T-cell (primary cell): Measurements from ENCODE around the gene PPP2R3B. TPM values are rescaled to one million over a fixed set of nuclear protein-coding genes. Genes with fewer than 3 reads are reported as not detected.

ENCODE experiments used
- ATAC-seq, 4 experiments: fragments of 200-7000 bp in 3 of 4; fragments of 150-1000 bp in 1 of 4; cut with Tn5 transposase; replicated peaks in 1 of 4; 1 replicate in 3 of 4; 2 replicates in 1 of 4; pipeline ENCODE4 v1.10.0; 2021; ENCODE audit warnings: moderate library complexity in 3 of 4, mild to moderate bottlenecking in 2 of 4, moderate number of reproducible peaks in 1 of 4
- CTCF ChIA-PET, 2 donors: fragments of 300-600 bp; sonication (Branson Sonifier 250); formaldehyde crosslinking; loops; one replicate each; lab custom pipeline; 2022; ENCODE audit warnings: antibody characterized with exemption in 2 of 2; lab: Charles Lee
- POLR2A ChIA-PET, 2 donors: fragments of 300-600 bp; sonication (Branson Sonifier 250); formaldehyde crosslinking; loops; one replicate each; lab custom pipeline; 2022; ENCODE audit warnings: antibody characterized with exemption in 2 of 2; lab: Charles Lee
- DNase-seq, 35 experiments: peaks; one replicate each; pipeline versions ENCODE4 v3.0.0 to v3.0.0-alpha.2; 2013 to 2023
- H3K27ac ChIP-seq: one replicate; pipeline ENCODE4 v1.5.1; 2013; ENCODE audit warnings: low read length
- H3K27me3 ChIP-seq, 2 experiments: replicated peaks in 1 of 2; 1 replicate in 1 of 2; 2 replicates in 1 of 2; pipeline versions ENCODE4 v1.6.1 to v1.7.0; 2013; ENCODE audit warnings: low read length in 1 of 2, mixed read lengths in 1 of 2; ENCODE audit not compliant: control insufficient read depth in 2 of 2, insufficient read depth in 2 of 2; ENCODE audit errors: extremely low read depth in 1 of 2
- H3K36me3 ChIP-seq, 2 donors: 1 replicate in 1 of 2; 2 replicates in 1 of 2; pipeline versions ENCODE4 v1.6.1 to v1.7.0; 2013; ENCODE audit warnings: low read length in 1 of 2; ENCODE audit not compliant: control insufficient read depth in 2 of 2, insufficient read depth in 1 of 2; ENCODE audit errors: extremely low read depth in 1 of 2
- H3K4me1 ChIP-seq, 2 experiments: 1 replicate in 1 of 2; 2 replicates in 1 of 2; pipeline versions ENCODE4 v1.6.1 to v1.7.0; 2013; ENCODE audit warnings: low read length in 2 of 2, mixed read lengths in 1 of 2; ENCODE audit not compliant: insufficient read depth in 2 of 2, control insufficient read depth in 1 of 2; ENCODE audit errors: extremely low read depth in 1 of 2
- H3K4me3 ChIP-seq, 2 donors: 1 replicate in 1 of 2; 2 replicates in 1 of 2; pipeline versions ENCODE4 v1.5.1 to v1.7.0; 2013; ENCODE audit warnings: mild to moderate bottlenecking in 2 of 2, low read length in 1 of 2, moderate library complexity in 1 of 2; ENCODE audit not compliant: control insufficient read depth in 1 of 2; ENCODE audit errors: extremely low read depth in 1 of 2
- H3K9me3 ChIP-seq: 2 replicates; pipeline ENCODE4 v1.7.0; 2013
- H3K27ac Mint-ChIP-seq, 2 donors: one replicate each; pipeline ENCODE4 v1.8.0; 2020 to 2021; ENCODE audit warnings: mild to moderate bottlenecking in 2 of 2, mixed read lengths in 2 of 2
- H3K27me3 Mint-ChIP-seq, 2 donors: one replicate each; pipeline ENCODE4 v1.8.0; 2021 to 2022; ENCODE audit warnings: mixed read lengths in 2 of 2
- H3K36me3 Mint-ChIP-seq: one replicate; pipeline ENCODE4 v1.8.0; 2021; ENCODE audit warnings: mixed read lengths
- H3K4me1 Mint-ChIP-seq, 3 donors: one replicate each; pipeline ENCODE4 v1.8.0; 2020 to 2022; ENCODE audit warnings: mixed read lengths in 3 of 3, mild to moderate bottlenecking in 1 of 3
- H3K4me3 Mint-ChIP-seq, 3 donors: one replicate each; pipeline ENCODE4 v1.8.0; 2020 to 2022; ENCODE audit warnings: mild to moderate bottlenecking in 3 of 3, mixed read lengths in 3 of 3, moderate library complexity in 3 of 3
- H3K9me3 Mint-ChIP-seq, 3 donors: one replicate each; pipeline ENCODE4 v1.8.0; 2020 to 2022; ENCODE audit warnings: mixed read lengths in 3 of 3
- WGBS: methylation state at CpG from one replicate; pipeline ENCODE4 v1.1.5; 2013; ENCODE audit warnings: missing lambda C conversion rate; ENCODE audit not compliant: insufficient coverage; 5-methylcytosine and 5-hydroxymethylcytosine counted together
- total RNA-seq, 35 experiments: library from RNA in 6 of 35; stranded (reverse) in 6 of 35; fragments of 120-200 nt in 1 of 35; gene quantifications; one replicate each; pipeline versions ENCODE4 v1.2.1 to v1.2.4 and lab custom pipeline; 2013 to 2026

Gene PPP2R3B
- total RNA-seq, 5 donors from 2014 or later (not counting 1 experiment from before 2014, with no cell fraction given) = 30.5 to 56.5 (median 46.6) TPM

GRCh38 chrX:336227-336626 is 50.5 kb downstream of the PPP2R3B start:
- peaks cover 29% of the 10 kb centered on the region for H3K36me3 Mint-ChIP-seq
- 91% methylated on average over 15 of the region's 21 CpGs for WGBS
- Histone ChIP-seq H3K9me3 (no peaks in the 10 kb centered on the region), H3K36me3 (peaks cover 12 to 13% of the 10 kb centered on the region in 2 donors), H3K27me3 (peaks cover 0 to 15% of the 10 kb centered on the region in 2 experiments), H3K27ac (no peak overlapping the region), H3K4me1 (peaks cover 0 to 7% of the 10 kb centered on the region in 2 experiments), H3K4me3 (no peak overlapping the region)
- DNase-seq (no peak), ATAC-seq (no peak)
- no peak overlapping the region for H3K27ac Mint-ChIP-seq
- H3K27me3 Mint-ChIP-seq = no peaks in the 10 kb centered on the region
- H3K9me3 Mint-ChIP-seq = no peaks in the 10 kb centered on the region
- POLR2A ChIA-PET = no interaction called here
- no peak overlapping the region for H3K4me3 Mint-ChIP-seq
- H3K4me1 Mint-ChIP-seq = peaks cover 0 to 3% (median 0%) of the 10 kb centered on the region in 3 donors
- CTCF ChIA-PET = no interaction called here

- Mint-ChIP-seq H3K4me3 (no peak overlapping the region), H3K27me3 (no peaks in the 10 kb centered on the region), H3K9me3 (no peaks in the 10 kb centered on the region), H3K36me3 (peaks cover 29% of the 10 kb centered on the region), H3K27ac (no peak overlapping the region), H3K4me1 (peaks cover 0 to 3% (median 0%) of the 10 kb centered on the region in 3 donors)
- POLR2A ChIA-PET = no interaction called here
- H3K9me3 ChIP-seq = no peaks in the 10 kb centered on the region
- DNase-seq (no peak), ATAC-seq (no peak)
- peaks cover 0 to 12% of the 10 kb centered on the region in 2 experiments for H3K4me1 ChIP-seq
- CTCF ChIA-PET = no interaction called here
- no peak overlapping the region for H3K27ac ChIP-seq
- H3K4me3 ChIP-seq = no peak overlapping the region
- WGBS = 96% methylated on average over 7 of the region's 17 CpGs
- peaks cover 0 to 19% of the 10 kb centered on the region in 2 experiments for H3K27me3 ChIP-seq
- peaks cover 12 to 13% of the 10 kb centered on the region in 2 donors for H3K36me3 ChIP-seq
These were observed 51.0 kb downstream of the PPP2R3B start for GRCh38 chrX:335758-336155.

DNA sequence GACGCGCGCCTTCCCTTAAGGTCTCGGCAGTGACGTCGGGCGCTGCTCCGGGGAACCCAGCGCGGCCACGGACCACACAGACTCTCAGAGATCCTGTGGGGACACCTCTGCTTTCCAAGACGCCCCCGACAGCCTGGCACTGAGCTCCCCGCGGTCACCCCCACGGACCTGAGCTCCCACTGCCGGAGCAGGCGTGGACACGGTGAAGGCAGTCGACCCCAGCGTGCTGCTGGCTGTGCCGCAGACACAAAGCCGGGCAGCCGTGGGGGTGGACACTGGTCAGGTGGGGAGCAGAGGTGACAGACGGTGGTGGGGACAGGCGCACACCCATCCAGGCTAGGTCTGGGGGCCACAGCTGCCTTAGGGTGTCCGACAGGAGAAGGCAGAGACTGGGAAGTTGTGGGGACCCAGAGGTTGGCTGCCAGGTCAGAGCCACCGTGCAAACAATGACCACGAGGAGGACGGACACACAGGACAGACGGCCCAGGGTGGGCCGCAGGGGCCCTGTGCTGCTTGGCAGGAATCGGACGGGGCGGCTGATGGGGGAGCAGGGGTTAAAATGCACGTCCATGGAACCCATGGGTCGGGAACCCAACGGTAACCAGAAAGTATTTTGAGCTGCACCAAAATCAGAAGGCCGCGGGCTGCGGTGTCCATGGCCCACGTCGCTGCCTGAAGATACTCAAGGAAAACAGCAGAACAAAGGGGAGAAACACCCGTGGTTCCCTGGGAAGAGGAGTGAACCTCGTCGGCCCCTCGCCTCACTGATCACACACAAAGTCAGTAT is 51.5 kb downstream of the PPP2R3B start:
- H3K36me3 ChIP-seq = peaks cover 12 to 13% of the 10 kb centered on the region in 2 donors
- CTCF ChIA-PET = no interaction called here
- H3K9me3 Mint-ChIP-seq = no peaks in the 10 kb centered on the region

DNA sequence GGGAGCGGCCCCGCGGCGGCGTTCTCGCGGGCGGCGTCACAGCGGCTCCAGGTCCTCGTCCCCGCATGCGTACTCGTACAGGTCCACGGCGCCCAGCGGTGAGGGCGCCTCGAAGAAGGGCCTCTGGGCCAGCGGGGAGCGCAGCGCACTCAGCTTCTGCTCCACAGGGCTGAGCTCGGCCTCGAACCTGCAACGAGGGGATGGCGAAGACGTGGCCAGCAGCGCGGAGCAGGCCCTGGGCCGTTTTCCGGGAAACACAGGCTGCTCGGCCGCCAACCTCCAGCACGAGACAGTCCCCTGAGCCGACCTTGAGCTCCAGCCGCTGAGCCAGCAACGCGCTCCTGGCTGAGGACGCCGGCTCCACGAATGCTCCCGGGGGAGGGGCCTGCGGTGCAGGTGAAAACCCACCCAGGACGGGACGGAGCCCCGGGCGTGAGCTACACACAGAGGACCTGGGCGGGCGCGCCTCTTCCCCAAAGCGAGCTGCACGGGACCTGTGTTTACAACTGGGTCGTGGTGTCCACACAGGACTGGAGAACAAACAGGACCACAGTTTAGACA is 52.3 kb downstream of the PPP2R3B start:
- peaks cover 29% of the 10 kb centered on the region for H3K36me3 Mint-ChIP-seq
- no peak overlapping the region for H3K4me3 Mint-ChIP-seq
- Histone ChIP-seq H3K27ac (no peak overlapping the region), H3K9me3 (no peaks in the 10 kb centered on the region), H3K4me3 (no peak overlapping the region), H3K36me3 (peaks cover 12 to 13% of the 10 kb centered on the region in 2 donors), H3K4me1 (peaks cover 0 to 17% of the 10 kb centered on the region in 2 experiments), H3K27me3 (peaks cover 0 to 31% of the 10 kb centered on the region in 2 experiments)
- H3K27ac Mint-ChIP-seq = no peak overlapping the region
- ChIA-PET POLR2A (no interaction called here), CTCF (no interaction called here)
- ATAC-seq (no peak), DNase-seq (no peak)
- peaks cover 0 to under 1% of the 10 kb centered on the region in 2 donors for H3K27me3 Mint-ChIP-seq
- no peaks in the 10 kb centered on the region for H3K9me3 Mint-ChIP-seq
- H3K4me1 Mint-ChIP-seq = peaks cover 0 to 3% (median 0%) of the 10 kb centered on the region in 3 donors
- WGBS = 94% methylated on average over 50 of the region's 53 CpGs

More for the DNA sequence above, 51.5 kb downstream of the PPP2R3B start:
- H3K4me1 Mint-ChIP-seq = peaks cover 0 to 3% (median 0%) of the 10 kb centered on the region in 3 donors
- Histone ChIP-seq H3K4me1 (peaks cover 0 to 17% of the 10 kb centered on the region in 2 experiments), H3K27ac (no peak overlapping the region), H3K4me3 (no peak overlapping the region), H3K27me3 (peaks cover 0 to 25% of the 10 kb centered on the region in 2 experiments), H3K9me3 (no peaks in the 10 kb centered on the region)
- no peak overlapping the region for H3K4me3 Mint-ChIP-seq
- no peak for DNase-seq
- 95% methylated on average over 46 of the region's 47 CpGs for WGBS
- H3K36me3 Mint-ChIP-seq = peaks cover 29% of the 10 kb centered on the region
- no peak overlapping the region for H3K27ac Mint-ChIP-seq
- POLR2A ChIA-PET = no interaction called here
- ATAC-seq = no peak
- no peaks in the 10 kb centered on the region for H3K27me3 Mint-ChIP-seq

DNA sequence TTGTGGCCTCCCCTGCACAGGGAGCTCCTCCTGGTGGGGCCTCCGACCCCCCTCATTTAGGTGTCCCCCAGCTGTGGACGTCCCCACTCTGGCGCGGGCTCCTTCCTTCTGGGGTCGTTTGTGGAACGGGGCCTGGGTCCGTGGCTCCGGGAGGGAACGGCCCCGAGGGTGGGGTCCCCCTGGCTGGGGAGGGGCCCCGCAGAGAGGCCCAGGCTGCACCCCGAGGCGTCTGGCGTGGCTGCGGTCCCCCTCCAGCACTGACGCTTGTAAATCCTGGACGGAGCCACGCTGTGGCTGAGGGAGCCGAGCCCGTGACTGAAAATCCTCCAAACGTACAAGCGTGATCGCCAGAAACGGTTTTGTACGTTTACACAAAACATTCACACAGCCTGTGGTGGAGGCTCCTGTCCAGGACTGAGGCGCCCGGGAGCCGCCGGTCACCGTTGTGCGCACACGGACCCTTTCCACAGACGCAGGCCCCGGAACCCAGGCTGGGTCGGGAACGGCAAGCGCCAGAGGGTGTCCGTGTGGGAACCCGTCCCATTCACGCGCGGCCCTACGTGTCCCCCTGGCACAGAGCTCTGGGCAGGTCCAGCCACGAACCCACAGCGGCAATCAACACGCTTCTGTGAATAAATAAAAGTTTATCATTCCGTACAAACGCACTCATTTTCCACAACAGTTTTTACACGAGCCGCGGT is 52.9 kb downstream of the PPP2R3B start:
- Mint-ChIP-seq H3K36me3 (peaks cover 27% of the 10 kb centered on the region), H3K27ac (no peak overlapping the region), H3K4me3 (no peak overlapping the region), H3K4me1 (peaks cover 0 to 3% (median 0%) of the 10 kb centered on the region in 3 donors), H3K9me3 (no peaks in the 10 kb centered on the region), H3K27me3 (peaks cover 0 to 2% of the 10 kb centered on the region in 2 donors)
- Histone ChIP-seq H3K27ac (no peak overlapping the region), H3K27me3 (peaks cover 0 to 32% of the 10 kb centered on the region in 2 experiments), H3K9me3 (no peaks in the 10 kb centered on the region), H3K36me3 (peaks cover 11 to 12% of the 10 kb centered on the region in 2 donors), H3K4me1 (peaks cover 0 to 17% of the 10 kb centered on the region in 2 experiments), H3K4me3 (no peak overlapping the region)
- ATAC-seq (no peak), DNase-seq (no peak)
- WGBS = 95% methylated on average over 38 of the region's 51 CpGs
- POLR2A ChIA-PET = no interaction called here
- CTCF ChIA-PET = no interaction called here

DNA sequence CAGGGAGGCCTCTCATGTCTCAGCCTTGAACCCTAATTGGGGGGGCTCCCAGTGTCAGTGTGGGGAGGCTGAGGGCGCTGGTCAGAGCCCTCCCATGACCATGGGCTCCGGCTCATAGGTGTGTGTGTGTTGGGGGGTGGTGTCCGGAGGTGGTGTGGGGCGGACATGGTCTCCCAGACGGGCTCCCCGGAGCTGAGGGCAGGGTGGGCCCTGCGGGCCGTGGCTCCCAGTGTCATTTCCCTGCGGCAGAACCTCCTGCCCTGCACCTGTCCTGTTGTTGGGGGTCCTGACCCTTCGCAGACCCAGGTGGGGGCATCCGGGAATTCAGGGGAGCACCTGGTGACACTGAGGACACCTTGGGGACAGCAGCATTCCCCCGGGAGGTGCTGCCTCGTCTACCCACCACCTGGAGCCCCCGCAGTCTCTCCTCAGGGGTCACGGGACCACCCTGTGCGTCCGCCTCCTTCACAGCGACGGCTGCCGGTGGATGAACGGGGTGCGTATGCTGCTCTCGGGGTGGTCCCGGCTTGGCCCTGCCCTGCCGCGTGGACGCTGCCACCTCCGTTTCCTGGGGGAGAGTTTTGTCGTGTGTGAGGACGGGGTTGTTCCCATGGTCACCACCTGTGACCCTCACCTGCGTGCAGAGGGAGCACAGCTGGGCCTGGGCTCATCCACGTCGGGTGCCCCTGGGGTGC is 53.6 kb downstream of the PPP2R3B start:
- H3K27ac Mint-ChIP-seq = no peak overlapping the region

More for the DNA sequence above, 53.6 kb downstream of the PPP2R3B start:
- Mint-ChIP-seq H3K27me3 (peaks cover 0 to 2% of the 10 kb centered on the region in 2 donors), H3K9me3 (no peaks in the 10 kb centered on the region), H3K4me1 (peaks cover 0 to 3% (median 0%) of the 10 kb centered on the region in 3 donors), H3K36me3 (peaks cover 24% of the 10 kb centered on the region), H3K4me3 (no peak overlapping the region)
- WGBS = 96% methylated on average over 32 of the region's 33 CpGs
- Histone ChIP-seq H3K9me3 (no peaks in the 10 kb centered on the region), H3K4me1 (peaks cover 0 to 17% of the 10 kb centered on the region in 2 experiments), H3K4me3 (no peak overlapping the region), H3K27me3 (peaks cover 0 to 32% of the 10 kb centered on the region in 2 experiments), H3K27ac (no peak overlapping the region), H3K36me3 (peaks cover 9 to 12% of the 10 kb centered on the region in 2 donors)
- POLR2A ChIA-PET = no interaction called here
- ATAC-seq = no peak
- CTCF ChIA-PET = no interaction called here
- no peak for DNase-seq
